HG03060 (cell line): ENCODE data around the gene PMFBP1.

Source experiments
- ATAC-seq: cut with Tn5 transposase; IDR thresholded peaks from one replicate; pipeline ENCODE4 v1.9.1; 2021; ENCODE audit warnings: low read depth, moderate number of reproducible peaks; ENCODE audit not compliant: unreplicated experiment

The PMFBP1 gene

GRCh38 chr16:72132726-72133125, 39.2 kb downstream of the PMFBP1 start:
- no peak for ATAC-seq

- no peak for ATAC-seq
Observed at GRCh38 chr16:72131036-72131435, 40.9 kb downstream of the PMFBP1 start.

GRCh38 chr16:72129976-72130656, 41.8 kb downstream of the PMFBP1 start:
- no peak for ATAC-seq

GRCh38 chr16:72128701-72129100, 43.3 kb downstream of the PMFBP1 start:
- no peak for ATAC-seq

- ATAC-seq, result no peak
Observed at GRCh38 chr16:72126429-72126765, 45.6 kb downstream of the PMFBP1 start.

- no peak for ATAC-seq
Observed at GRCh38 chr16:72125635-72126428, 46.1 kb downstream of the PMFBP1 start.

- ATAC-seq, result no peak
Observed at GRCh38 chr16:72124761-72125634, 47.0 kb downstream of the PMFBP1 start.

GRCh38 chr16:72124148-72124547, 47.8 kb downstream of the PMFBP1 start:
- no peak for ATAC-seq

- ATAC-seq, result no peak
Observed at GRCh38 chr16:72123426-72123825, 48.5 kb downstream of the PMFBP1 start.

- ATAC-seq, result no peak
Observed at GRCh38 chr16:72122916-72123315, 49.0 kb downstream of the PMFBP1 start.

- no peak for ATAC-seq
Observed at GRCh38 chr16:72122308-72122707, 49.6 kb downstream of the PMFBP1 start.

- ATAC-seq, result no peak
Observed at GRCh38 chr16:72120026-72120425, 51.9 kb downstream of the PMFBP1 start.

GRCh38 chr16:72113616-72113945, 58.4 kb downstream of the PMFBP1 start:
- ATAC-seq, result no peak

- no peak for ATAC-seq
Observed at GRCh38 chr16:72112906-72113615, 58.9 kb downstream of the PMFBP1 start.

- ATAC-seq, result no peak
Observed at GRCh38 chr16:72112452-72112792, 59.5 kb downstream of the PMFBP1 start.

- ATAC-seq, result no peak
Observed at GRCh38 chr16:72111657-72112451, 60.1 kb downstream of the PMFBP1 start.

GRCh38 chr16:72110662-72111615, 61.0 kb downstream of the PMFBP1 start:
- no peak for ATAC-seq

- ATAC-seq, result no peak
Observed at GRCh38 chr16:72109966-72110530, 61.9 kb downstream of the PMFBP1 start.

- ATAC-seq, result no peak
Observed at GRCh38 chr16:72109300-72109699, 62.7 kb downstream of the PMFBP1 start.
